Mammary epithelial cell (primary cell): ENCODE results near the gene LMF2.

Experiments
- EZH2 ChIP-seq: IDR thresholded peaks from 2 replicates; pipeline ENCODE4 v1.6.1; 2012; ENCODE audit warnings: low read length, inconsistent platforms, borderline replicate concordance
- TF ChIP-seq, protein P1 (sequence below), 2 donors: IDR thresholded peaks in 1 of 2; conservative IDR thresholded peaks in 1 of 2; 2 replicates each; pipeline ENCODE4 v1.5.1; 2011 to 2012; ENCODE audit warnings: inconsistent platforms in 2 of 2, low read length in 2 of 2, mild to moderate bottlenecking in 2 of 2, control low read depth in 1 of 2, low read depth in 1 of 2; ENCODE audit not compliant: insufficient read depth in 1 of 2; ENCODE audit errors: extremely low read depth in 1 of 2

- TF ChIP-seq, protein P1, sequence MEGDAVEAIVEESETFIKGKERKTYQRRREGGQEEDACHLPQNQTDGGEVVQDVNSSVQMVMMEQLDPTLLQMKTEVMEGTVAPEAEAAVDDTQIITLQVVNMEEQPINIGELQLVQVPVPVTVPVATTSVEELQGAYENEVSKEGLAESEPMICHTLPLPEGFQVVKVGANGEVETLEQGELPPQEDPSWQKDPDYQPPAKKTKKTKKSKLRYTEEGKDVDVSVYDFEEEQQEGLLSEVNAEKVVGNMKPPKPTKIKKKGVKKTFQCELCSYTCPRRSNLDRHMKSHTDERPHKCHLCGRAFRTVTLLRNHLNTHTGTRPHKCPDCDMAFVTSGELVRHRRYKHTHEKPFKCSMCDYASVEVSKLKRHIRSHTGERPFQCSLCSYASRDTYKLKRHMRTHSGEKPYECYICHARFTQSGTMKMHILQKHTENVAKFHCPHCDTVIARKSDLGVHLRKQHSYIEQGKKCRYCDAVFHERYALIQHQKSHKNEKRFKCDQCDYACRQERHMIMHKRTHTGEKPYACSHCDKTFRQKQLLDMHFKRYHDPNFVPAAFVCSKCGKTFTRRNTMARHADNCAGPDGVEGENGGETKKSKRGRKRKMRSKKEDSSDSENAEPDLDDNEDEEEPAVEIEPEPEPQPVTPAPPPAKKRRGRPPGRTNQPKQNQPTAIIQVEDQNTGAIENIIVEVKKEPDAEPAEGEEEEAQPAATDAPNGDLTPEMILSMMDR (conservative IDR thresholded peaks at IDR 0.05 in 1 of 2, IDR thresholded peaks at IDR 0.05 in 1 of 2; ENCODE audit: extremely low read depth in 1 of 2, insufficient read depth in 1 of 2, low read depth in 1 of 2, low read length in 2 of 2), result no peak
- no peak for TF ChIP-seq EZH2
These were observed 18.3 kb upstream of the LMF2 start for GRCh38 chr22:50525858-50526107.
